Stimulated activated CD4-positive, alpha-beta T cell treated with anti-CD3 and anti-CD28 coated beads, Interleukin-15, amount 100 ng/mL, for 24 hours (primary cell): ENCODE measurements around the gene YBX1.
"Not testable (repeated sequence)": the region's sequence is repeated elsewhere in the genome, so short reads cannot be mapped to it uniquely, and the experiment has no call there.

Experiments used
- DNase-seq: peaks from one replicate; pipeline ENCODE4 v3.0.0-alpha.2; 2020

Gene YBX1

DNA sequence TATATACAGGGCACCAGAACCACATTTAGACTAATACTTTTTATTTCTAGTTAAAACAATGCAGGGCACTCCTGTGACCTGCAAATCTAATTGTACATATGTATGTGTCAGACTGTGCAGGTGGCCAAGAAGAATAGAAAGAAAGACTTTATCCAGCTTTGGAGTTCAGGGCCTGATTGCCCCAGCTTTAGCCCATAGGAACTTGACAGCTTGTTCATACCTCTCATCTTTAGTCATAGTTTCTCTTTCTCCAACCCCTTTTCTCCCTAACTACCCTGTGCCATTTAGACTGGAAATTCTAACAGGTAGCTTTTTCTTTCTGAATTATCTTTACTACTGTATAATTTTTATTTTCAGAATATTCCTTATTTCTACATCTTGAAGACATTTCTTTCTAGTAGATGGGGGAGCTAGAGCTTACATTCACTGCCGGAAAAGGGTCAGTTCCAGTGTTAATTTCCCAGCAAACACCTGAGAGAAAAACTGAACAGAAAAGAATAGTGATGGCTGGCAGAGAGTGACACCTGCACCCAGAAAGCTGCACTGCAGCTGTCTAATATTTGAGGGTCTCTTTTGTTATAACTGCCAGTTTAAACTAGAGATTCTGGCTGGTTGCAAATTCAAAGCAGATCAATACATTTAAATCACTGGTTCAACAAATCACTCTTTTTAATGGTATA is 8.4 kb downstream of the YBX1 start:
- DNase-seq: peak; percentile 30

DNA sequence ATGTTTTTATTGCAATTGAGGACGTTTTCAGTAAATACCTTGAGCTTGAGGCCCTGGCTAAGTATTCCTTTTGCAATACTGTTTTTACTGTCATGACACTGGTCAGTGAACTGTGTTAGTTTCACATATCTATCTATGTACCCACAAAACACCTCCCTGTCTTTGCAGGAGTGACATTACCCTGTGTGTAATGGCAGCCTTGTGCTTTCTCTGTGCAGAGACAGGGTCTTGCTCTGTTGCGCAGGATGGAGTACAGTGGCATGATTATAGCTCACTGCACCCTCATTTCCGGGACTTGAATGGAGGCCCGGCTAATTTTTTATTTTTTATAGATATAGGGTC is 8.9 kb downstream of the YBX1 start:
- DNase-seq: no peak

DNA sequence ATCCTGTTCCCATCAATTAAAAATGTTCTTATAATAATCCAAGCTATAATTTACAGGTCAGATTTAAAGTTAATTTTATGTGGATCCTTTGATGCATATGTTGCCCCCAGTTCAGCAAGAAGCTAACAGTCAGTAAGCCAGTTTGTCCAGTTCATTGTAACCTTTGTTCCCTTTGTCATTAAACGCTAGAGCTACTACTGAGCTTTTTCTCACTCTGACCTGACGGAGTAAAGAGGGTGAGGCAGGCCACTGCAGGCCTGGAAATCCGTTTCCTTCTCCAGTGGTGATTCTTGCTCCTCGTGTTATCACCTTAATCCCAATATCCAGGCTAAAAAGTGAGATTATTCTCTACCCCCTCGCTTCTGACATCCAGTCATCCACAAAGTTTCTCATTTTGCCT is 10.2 kb downstream of the YBX1 start:
- DNase-seq: no peak

DNA sequence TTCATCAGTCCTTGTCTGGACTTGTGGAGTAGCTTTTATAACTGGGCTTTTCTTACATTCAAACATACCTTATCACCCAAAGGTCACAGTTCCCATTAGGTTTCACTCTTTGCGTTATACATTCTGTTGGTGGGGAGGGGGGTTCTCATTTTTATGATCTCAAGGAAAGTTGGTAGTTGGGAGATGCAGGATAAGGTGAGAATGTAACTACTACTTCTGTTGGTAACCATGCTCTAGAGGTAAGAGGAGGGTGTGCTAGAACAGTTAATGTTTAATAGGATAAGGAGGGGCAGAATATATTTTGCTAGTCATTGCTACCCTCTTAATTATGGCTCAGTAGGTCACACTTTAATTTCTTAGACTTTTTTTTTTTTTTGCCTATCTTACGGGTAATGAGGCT is 10.7 kb downstream of the YBX1 start:
- DNase-seq: no peak

DNA sequence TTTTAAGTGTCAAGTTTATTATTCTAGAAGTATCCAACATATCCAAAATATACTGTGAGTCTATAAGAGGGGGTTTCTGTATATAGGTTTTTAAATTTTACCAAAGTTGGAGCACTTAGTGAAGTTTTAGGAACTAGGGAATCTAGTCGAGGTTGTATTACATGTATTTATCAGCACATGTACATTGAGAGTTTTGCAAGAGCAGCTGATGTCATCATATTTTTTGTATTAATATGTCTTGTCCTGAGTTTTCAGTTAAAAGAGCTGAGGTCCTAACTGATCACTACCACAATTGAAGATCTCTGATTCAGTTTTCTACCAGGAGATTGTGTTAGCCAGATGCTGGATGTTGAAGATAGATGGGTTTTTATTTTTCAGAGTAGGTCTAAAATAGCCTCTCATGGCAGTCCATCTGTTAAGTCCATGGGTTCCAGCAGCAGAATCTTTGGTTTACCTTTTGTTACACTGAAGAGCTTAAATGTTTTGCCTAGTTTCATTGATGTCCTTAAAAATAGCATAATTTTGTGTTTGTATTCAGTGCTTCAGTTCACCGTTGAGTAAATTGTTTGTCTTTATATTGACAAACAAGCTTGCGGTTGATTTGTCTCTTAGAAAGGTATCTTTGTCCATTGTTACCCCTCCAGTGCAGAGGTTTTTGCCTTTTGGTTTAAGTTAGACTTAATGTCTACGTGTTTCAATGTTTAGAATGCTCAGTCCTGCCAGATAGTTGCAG is 16.0 kb downstream of the YBX1 start:
- DNase-seq: no peak

DNA sequence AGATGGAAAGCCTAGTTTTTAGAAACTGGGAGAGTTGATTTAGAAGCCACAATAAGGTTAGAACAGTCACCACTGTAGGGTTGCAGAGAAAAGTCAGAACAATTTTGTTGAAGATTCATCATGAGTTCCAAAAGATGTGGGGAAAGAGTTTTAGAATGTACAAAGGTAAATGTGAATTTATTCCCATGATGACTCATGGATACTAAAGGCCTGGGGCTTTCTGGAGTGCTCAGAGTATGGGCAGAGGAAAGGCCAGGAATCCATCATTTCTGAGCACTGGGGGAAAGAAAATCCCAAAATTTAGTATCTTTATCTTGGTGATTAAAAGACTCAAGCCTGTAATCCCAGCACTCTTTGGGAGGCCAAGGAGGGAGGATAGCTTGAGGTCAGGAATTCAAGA is 17.8 kb downstream of the YBX1 start:
- DNase-seq: no peak

DNA sequence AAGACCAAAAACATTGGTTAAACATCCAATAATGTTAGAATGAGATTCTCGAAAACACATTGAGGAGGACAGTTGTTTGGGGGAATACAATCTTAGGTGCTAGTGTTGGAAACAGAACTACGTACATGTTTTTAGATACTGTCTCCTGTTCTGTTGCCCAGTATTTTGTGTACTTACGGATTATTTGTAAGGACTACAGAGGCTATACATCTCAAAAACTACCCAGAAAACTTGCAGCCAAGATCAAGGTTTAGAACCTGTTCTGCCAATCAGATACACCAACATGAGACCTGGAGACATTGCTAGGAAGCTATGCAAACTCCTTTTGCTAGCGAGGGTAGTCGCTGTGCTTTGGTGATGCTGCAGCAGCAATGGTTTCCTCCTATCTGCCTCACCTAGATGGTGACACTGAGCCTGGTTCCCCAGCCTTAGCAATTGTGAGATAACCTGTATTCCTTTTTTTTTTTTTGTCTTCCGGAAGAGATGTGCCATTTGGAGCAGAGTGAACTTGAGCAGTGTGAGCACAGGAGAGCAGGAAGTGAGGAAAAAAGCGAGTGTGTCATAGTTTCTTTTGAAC is 21.8 kb downstream of the YBX1 start:
- DNase-seq: no peak

DNA sequence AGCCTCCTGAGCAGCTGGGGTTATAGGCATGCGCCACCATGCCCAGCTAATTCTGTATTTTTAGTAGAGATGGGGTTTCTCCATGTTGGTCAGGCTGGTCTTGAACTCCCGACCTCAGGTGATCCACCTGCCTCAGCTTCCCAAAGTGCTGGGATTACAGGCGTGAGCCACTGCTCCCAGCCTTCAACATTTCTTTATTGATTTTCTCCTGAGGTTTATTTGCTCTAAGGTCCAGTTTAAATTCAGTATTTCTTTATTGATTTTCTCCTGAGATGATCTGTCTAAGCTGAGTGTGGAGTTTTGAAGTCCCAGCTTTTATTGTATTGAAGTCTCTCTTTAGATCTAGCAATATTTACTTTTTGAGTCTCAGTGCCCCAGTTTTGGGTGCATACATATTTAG is 30.6 kb downstream of the YBX1 start:
- DNase-seq: not testable (repeated sequence)

DNA sequence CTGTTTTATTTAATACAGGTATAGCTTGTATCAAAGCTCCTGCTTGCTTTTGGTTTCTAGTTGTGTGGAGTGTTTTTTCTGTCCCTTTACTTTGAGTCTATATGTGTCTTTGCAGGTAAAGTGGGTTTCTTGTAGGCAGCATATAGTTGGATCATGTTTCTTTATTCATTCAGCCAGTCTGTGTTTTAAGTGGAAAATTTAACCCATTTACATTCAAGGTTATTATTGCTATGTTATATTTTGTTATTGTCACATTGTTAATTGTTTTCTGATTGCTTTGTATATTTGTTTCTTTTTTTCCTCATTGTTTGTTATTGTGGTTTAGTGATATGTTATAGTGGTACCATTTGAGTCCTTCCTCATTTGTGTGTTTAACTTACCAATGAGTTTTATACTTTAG is 31.1 kb downstream of the YBX1 start:
- no peak for DNase-seq

DNA sequence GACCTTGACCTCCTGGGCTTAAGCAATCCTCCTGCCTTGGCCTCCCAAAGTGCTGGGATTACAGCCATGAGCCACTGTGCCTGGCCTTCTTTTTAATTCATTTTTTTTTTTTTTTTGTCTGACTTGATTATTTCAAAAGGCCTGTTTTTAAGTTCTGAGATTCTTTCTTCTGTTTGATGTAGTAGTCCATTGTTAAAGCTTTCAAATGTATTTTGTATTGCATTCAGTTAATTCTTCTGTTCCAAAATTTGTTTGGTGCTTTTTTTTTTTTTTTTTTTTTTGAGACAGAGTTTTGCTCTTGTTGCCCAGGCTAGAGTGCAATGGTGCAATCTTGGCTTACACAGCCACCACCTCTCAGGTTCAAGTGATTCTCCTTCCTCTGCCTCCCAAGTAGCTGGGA is 32.2 kb downstream of the YBX1 start:
- DNase-seq: not testable (repeated sequence)

DNA sequence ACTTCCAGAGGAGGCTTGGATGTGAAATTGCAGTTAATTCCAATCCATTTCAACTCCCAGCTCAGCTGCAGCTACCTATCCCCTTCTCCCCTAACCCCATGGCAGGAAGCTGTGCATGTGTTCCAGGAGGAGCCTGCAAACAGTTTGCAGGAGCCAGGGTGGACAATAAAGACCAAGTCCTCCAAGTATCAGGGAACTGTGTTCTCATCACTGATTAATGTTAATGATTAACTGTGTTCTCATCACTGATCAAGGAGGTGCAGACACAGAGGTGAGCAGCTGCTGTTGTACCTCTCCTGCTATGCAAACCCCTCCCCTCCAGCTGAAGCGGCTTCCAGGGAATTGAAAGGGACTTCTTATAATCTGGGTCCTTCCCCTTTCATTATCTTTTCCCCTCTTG is 38.6 kb downstream of the YBX1 start:
- no peak for DNase-seq

DNA sequence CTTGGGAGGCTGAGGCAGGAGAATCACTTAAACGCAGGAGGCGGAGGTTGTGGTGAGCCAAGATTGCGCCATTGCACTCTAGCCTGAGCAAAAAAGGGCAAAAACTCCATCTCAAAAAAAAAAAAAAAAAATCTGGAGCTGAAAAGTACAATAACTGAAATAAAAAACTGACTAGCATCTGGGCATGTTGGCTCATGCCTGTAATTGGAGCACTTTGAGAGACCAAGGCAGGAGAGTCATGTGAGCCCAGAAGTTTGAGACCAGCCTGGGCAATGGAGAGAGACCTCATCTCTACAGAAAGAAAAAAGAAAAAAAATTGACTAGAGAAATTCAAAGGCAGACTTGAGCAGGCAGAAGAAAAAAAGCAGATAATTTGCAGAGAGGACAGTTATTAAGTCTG is 39.7 kb downstream of the YBX1 start:
- no peak for DNase-seq

DNA sequence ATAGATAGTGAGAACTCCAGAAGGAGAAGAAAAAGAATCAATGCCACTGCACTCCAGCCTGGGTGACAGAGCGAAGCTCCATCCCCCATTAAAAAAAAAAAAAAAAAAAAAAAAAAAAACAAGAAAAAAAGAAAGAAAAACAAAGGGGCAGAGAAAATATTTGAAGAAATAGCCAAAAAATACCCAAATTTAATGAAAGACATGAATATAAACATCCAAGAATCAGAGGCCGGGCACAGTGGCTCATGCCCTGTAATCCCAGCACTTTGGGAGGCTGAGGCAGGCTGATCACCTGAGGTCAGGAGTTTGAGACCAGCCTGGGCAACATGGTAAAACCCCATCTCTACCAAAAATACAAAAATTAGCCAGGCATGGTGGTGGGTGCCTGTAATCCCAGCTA is 40.2 kb downstream of the YBX1 start:
- not testable (repeated sequence) for DNase-seq

DNA sequence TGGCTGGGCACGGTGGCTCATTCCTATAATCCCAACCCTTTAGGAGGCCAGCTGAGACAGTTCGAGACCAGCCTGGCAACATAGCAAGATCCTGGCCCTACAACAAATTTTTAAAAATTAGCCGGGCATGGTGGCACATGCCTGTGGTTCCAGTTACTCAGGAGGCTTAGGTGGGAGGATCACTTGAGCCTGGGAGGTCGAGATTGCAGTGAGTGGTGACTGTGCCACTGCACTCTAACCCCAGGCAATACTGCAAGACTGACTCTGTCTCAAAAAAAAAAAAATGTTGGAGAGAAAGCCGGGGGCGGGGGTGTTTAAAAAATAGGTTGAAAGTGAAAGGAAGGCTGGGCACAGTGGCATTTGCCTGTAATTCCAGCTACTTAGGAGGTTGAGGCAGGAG is 41.3 kb downstream of the YBX1 start:
- DNase-seq: no peak

DNA sequence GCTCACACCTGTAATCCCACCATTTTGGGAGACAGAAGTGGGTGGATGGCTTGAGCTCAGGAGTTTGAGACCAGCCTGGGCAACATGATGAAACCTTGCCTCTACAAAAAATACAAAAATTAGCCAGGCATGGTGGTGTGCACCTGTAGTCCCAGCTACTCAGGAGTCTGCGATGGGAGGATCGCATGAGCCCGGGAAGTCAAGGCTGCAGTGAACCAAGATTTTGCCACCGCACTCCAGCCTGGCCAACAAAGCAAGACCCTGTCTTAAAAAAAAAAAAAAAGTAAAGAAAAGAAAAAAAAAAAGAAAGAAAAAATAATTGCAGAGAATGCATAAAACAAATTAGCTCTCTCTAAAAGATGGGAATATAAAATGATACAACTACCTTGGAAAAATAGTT is 43.6 kb downstream of the YBX1 start:
- DNase-seq: not testable (repeated sequence)

DNA sequence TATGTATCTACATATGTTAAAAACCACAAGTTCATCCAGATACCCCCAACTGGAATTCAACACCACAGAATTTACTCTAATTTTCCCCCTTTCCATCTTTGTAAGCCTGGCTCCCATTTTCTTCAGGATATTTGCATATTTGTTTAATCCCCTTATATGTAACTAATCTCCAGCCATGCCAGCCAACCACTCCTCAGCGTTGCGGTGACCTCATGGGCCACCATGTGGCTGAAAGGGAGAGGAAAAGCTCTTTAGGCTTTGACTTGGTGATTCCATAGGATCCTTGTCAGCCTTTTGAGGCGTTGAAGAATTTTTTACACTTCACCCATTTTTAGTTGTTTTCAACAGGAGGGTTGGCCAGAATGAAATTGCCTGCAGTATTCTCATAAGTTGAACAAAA is 47.8 kb downstream of the YBX1 start:
- no peak for DNase-seq

DNA sequence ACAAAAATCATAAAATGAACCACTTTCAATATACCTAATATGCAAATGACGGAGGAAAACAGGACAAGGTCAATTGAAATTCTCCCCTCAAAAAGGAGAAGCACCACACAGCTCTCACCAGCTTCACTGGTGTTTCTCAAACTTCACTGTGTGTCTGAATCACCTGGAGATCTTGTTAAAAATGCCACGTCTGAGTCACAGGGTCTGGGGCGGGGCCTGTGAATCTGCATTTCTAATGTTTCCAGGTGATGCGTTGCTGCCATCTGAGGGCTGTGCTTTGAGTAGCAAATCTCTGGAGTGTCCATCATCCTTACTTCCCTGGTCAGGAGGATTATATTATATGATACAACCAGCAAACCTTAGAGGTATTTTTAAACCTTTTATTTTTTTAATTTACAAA is 48.8 kb downstream of the YBX1 start:
- DNase-seq: peak; percentile 78

DNA sequence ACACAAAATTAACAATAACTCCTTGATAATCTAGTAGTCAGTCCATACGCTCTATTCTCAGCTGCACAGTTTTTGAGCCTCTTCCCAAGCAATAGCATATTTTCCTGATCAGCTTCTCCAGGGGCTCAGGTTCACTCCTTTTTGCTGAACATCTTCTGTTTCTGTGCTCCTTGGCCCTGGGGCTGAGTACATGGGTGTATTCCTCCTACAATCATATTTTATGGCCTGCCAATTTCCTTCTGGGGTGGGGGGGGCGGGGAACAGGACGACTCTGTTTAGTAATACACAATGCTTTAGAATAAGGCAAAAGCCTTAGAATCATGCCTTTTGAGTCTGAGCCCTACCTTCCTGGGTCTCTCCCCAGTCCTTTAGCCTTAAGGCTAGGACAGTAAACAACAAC is 49.4 kb downstream of the YBX1 start:
- no peak for DNase-seq

DNA sequence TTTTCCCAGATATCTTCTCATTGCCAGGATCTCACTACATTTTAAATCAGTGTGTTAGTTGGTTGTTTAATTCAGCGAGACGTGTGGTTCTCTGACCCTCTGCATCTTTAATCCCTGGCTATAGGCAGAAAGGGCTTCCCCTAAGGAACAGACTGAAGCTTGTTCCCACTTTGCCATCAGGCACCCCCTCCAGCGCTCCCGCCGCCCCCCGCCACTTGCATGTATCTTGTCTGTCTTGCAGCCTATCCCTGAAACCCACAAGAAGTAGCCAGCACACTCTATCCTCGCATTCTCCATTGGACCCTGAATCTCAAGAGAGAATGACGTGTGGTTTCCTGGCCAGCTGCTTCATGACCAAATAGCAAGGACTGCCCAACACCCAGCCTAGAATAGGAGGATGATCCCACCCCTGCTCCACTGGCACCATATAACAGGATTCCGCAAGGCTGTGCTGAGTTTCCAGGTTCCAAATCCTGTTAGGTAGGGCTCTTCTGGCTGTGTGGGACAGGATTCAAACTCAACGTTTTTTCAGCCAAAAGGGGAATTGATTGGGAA is 50.0 kb downstream of the YBX1 start:
- DNase-seq: no peak

DNA sequence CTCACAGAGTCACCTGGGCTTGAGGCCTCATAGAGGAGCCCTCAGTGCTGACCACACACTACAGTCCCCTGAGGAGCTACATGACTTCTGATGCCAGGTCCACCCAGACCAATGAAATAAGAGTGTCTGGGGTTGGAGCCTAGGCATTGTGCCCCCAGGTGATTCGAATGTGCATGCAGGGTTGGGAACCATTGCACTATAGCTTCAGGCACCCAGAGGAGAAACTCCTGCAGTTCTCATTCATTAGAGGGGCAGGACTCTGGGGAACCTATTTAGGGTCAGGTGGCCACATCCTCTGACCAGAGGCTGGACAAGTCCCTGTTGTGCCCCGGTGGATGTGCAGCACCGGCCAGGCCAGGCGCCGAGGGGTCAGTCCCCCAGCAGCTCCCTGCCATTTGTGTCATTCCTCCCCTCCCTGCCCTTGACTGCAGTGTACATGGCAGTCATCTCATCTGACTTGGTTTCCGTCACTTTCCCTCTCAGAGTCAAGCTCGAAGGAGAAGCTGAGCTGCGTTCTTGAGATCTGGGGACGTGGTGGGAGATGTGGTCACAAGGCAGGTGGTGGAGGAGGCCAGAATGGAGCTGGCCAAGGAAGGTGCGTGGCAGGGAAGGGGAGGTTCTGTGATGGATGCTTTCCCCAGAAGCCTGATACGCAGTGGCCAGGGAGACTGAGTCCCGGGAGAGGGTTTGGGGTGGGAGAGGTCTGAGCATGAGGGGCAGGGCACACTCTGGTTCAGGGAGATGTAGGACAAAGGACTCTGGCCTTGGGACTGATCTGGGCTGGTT is 51.4 kb downstream of the YBX1 start:
- no peak for DNase-seq

DNA sequence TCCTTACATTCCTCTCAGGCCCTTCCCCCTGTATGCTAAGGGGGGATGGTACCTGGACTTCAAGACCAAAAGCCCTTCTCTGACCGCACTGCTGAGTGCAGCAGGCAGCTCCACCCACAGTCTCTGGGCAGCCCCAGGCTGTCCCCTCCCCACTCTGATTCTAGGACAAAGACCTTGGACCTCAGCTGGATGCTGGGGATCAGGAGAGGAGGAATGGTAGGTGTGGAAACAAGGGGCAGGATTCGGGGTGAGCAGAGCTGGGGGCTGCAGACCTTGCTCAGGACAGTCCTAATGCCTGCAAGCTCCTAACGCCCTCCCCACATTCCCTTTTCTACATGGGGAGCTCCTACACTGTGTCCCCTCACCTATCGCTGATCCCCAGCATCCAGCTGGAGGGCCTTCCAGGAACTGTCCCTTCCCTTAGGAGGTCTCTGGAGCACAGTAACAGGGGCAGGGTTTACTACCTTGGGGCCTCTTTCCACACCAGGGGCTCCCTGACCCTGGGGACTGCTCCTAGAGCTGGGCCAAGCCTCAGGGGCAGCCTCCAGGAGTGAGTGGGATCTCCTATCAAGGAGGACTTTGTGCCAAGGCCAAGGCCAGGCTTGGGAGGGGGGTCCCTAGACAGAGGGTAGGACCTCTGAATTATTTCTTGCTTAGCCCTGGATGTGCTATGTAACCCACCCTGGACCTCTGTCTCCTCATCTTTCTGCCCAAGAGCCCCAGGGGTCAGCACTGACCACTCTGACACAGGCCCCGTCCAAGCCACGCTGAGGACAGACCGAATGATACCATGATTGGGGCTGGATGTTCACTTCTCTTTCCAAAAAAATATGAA is 52.2 kb downstream of the YBX1 start:
- DNase-seq: no peak

DNA sequence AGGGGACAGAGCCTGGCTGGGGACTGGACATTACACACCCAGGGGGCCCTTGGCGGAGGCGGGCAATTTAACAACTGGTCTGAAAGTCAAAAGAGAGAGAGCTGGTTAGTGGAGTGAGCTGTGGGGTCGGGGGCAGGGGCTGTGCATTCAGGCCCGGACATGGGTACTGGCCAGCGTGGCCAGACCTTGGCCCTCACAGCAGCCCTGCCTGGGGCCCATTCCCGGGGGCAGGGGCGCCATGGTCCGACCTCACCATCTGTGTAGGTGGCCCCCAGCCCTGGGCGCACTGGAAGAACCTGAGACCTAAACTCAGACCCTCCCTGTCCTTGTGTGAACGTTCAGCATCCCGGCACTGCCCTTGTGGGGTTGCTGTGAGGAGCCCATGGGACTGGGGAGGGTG is 52.8 kb downstream of the YBX1 start:
- DNase-seq: no peak
